Activated T-cell treated with anti-CD3 and anti-CD28 coated beads, Interleukin-2, amount 50 U/mL, for 24 hours (primary cell): Measurements from ENCODE around the gene STRADB.
A peak's percentile ranks its signal among the peaks of the same experiment; 100 is the strongest.

Source experiments
- DNase-seq: peaks from one replicate; pipeline ENCODE4 v3.0.0-alpha.2; 2020
- H3K27ac Mint-ChIP-seq: 2 replicates; pipeline ENCODE4 v1.8.0; 2020; ENCODE audit warnings: mild to moderate bottlenecking, mixed read lengths
- H3K27me3 Mint-ChIP-seq: 2 replicates; pipeline ENCODE4 v1.8.0; 2020; ENCODE audit warnings: mixed read lengths
- H3K36me3 Mint-ChIP-seq: 2 replicates; pipeline ENCODE4 v1.8.0; 2020; ENCODE audit warnings: low read depth, mixed read lengths
- H3K4me1 Mint-ChIP-seq: 2 replicates; pipeline ENCODE4 v1.8.0; 2020; ENCODE audit warnings: low read depth, mixed read lengths
- H3K4me3 Mint-ChIP-seq: 2 replicates; pipeline ENCODE4 v1.8.0; 2020; ENCODE audit warnings: mild to moderate bottlenecking, moderate library complexity, mixed read lengths
- H3K9me3 Mint-ChIP-seq: 2 replicates; pipeline ENCODE4 v1.8.0; 2020; ENCODE audit warnings: mixed read lengths

Gene STRADB

DNA sequence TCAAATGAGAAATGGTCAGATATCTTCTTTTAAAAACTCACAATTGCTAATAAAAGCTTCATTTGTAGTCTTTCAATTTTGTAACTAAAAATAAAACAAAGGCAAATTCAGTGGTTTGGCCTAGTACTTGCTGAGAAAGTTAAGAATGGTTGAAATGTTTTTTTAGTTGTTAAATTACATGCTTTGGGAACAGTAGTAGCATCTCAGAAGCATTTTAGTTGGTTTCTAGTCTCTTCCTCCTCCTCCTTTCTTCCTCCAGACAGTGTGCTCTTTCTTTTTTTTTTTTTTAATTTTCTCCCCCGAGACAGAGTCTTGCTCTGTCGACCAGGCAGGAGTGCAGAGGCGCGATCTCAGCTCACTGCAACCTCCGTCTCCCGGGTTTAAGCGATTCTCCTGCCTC, 10.1 kb upstream of the STRADB start:
- no peaks in the 10 kb centered on the region for H3K9me3 Mint-ChIP-seq
- DNase-seq: no peak
- H3K36me3 Mint-ChIP-seq: peaks cover 12% of the 10 kb centered on the region
- no peak overlapping the region for H3K27ac Mint-ChIP-seq
- no peaks in the 10 kb centered on the region for H3K27me3 Mint-ChIP-seq
- H3K4me1 Mint-ChIP-seq: peaks cover 51% of the 10 kb centered on the region
- H3K4me3 Mint-ChIP-seq: no peak overlapping the region

GRCh38 chr2:201444746-201445465, 6.6 kb upstream of the STRADB start:
- H3K27ac Mint-ChIP-seq: no peak overlapping the region
- H3K4me3 Mint-ChIP-seq: no peak overlapping the region
- no peak for DNase-seq
- H3K36me3 Mint-ChIP-seq: peaks cover 19% of the 10 kb centered on the region
- peaks cover 60% of the 10 kb centered on the region for H3K4me1 Mint-ChIP-seq
- H3K27me3 Mint-ChIP-seq: no peaks in the 10 kb centered on the region
- H3K9me3 Mint-ChIP-seq: no peaks in the 10 kb centered on the region

GRCh38 chr2:201447086-201447485, 4.5 kb upstream of the STRADB start:
- no peaks in the 10 kb centered on the region for H3K27me3 Mint-ChIP-seq
- peak overlapping the region; percentile 84 for H3K27ac Mint-ChIP-seq
- peaks cover 24% of the 10 kb centered on the region for H3K36me3 Mint-ChIP-seq
- no peak for DNase-seq
- H3K4me1 Mint-ChIP-seq: peaks cover 55% of the 10 kb centered on the region
- no peak overlapping the region for H3K4me3 Mint-ChIP-seq
- H3K9me3 Mint-ChIP-seq: no peaks in the 10 kb centered on the region

- H3K36me3 Mint-ChIP-seq: peaks cover 28% of the 10 kb centered on the region
- DNase-seq: no peak
- peak overlapping the region; percentile 84 for H3K27ac Mint-ChIP-seq
- H3K4me3 Mint-ChIP-seq: peak overlapping the region; percentile 46
- H3K4me1 Mint-ChIP-seq: peaks cover 62% of the 10 kb centered on the region
- H3K9me3 Mint-ChIP-seq: no peaks in the 10 kb centered on the region
- no peaks in the 10 kb centered on the region for H3K27me3 Mint-ChIP-seq
Observed at GRCh38 chr2:201448061-201448460, 3.5 kb upstream of the STRADB start.

DNA sequence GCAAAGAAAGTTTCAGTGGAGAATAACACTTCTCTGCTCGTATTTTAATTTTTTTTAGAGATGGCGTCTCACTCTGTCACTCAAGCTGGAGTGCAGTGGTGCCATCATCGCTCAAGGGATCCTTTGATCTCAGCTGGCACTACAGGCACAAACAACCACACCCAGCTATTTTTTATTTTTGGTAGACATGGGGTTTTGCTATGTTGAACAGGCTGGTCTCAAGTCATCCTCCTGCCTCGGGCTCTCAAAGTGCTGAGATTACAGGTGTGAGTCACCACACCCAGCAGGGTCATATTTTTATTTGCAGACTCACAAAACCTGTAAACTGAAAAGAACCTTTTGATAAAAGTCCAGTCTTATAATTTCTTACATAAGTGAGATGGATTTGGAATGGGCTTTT, 2.8 kb upstream of the STRADB start:
- Mint-ChIP-seq H3K9me3 (no peaks in the 10 kb centered on the region), H3K27ac (peak overlapping the region; percentile 84), H3K4me3 (peak overlapping the region; percentile 46), H3K4me1 (peaks cover 64% of the 10 kb centered on the region), H3K27me3 (no peaks in the 10 kb centered on the region), H3K36me3 (peaks cover 28% of the 10 kb centered on the region)
- DNase-seq: no peak

GRCh38 chr2:201450954-201451291, 617 bp upstream of the STRADB start:
- H3K4me1 Mint-ChIP-seq: peaks cover 56% of the 10 kb centered on the region
- no peaks in the 10 kb centered on the region for H3K9me3 Mint-ChIP-seq
- peaks cover 28% of the 10 kb centered on the region for H3K36me3 Mint-ChIP-seq
- peak overlapping the region; percentile 98 for H3K27ac Mint-ChIP-seq
- H3K27me3 Mint-ChIP-seq: no peaks in the 10 kb centered on the region
- DNase-seq: no peak
- peak overlapping the region; percentile 97 for H3K4me3 Mint-ChIP-seq

DNA sequence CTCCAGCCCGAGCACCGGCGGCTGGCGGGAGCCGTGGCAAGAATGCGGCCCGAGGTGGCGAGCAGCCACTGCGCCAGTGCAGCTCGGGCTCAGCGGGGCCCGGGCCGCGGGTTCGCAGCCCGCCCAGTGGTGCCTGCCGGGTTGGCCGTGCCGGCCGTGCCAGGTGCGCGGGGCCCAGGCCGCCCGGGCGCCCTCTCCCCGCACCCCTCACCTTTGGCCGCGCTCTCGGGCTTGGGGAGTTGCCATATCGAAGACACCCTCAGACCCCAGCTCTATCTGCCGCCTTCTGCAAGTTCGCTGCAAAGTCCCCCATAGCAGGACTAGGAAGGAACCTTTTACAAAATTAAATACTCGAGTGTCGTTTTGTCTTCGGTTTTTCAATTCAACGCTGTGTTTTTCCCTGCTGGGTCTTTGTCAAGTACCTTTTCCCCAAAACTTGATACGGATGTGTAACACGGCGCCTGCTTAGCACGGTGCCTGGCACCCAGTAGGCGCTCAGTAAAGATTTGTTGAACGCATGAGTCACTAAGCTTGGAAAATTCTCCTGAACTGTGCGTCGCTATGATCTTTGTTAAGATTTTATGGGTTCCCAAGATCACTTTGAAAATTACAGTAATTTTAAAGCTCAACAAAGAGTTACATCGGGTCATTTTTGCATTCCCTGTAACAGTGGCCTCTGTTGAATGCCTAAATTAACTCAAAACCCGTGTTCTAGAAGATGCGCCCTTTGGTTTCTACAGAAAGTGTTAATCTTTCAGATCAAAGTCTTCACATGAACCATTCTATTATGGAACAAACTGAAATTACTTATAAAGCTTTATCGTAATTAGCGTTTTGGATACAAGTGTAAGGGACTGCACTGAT, 750 bp downstream of the STRADB start:
- Mint-ChIP-seq H3K4me1 (peaks cover 42% of the 10 kb centered on the region), H3K36me3 (peaks cover 28% of the 10 kb centered on the region), H3K4me3 (peak overlapping the region; percentile 87), H3K27me3 (no peaks in the 10 kb centered on the region), H3K9me3 (no peaks in the 10 kb centered on the region), H3K27ac (peak overlapping the region; percentile 85)
- no peak for DNase-seq

- Mint-ChIP-seq H3K36me3 (peaks cover 25% of the 10 kb centered on the region), H3K9me3 (no peaks in the 10 kb centered on the region), H3K27ac (no peak overlapping the region), H3K27me3 (no peaks in the 10 kb centered on the region), H3K4me1 (peaks cover 34% of the 10 kb centered on the region), H3K4me3 (peak overlapping the region; percentile 87)
- no peak for DNase-seq
Observed at GRCh38 chr2:201452922-201453643, 1.5 kb downstream of the STRADB start.

- DNase-seq: no peak
- Mint-ChIP-seq H3K4me3 (no peak overlapping the region), H3K27me3 (no peaks in the 10 kb centered on the region), H3K36me3 (peaks cover 43% of the 10 kb centered on the region), H3K9me3 (no peaks in the 10 kb centered on the region), H3K27ac (no peak overlapping the region), H3K4me1 (peaks cover 1% of the 10 kb centered on the region)
Observed at GRCh38 chr2:201458381-201458780, 6.8 kb downstream of the STRADB start.

DNA sequence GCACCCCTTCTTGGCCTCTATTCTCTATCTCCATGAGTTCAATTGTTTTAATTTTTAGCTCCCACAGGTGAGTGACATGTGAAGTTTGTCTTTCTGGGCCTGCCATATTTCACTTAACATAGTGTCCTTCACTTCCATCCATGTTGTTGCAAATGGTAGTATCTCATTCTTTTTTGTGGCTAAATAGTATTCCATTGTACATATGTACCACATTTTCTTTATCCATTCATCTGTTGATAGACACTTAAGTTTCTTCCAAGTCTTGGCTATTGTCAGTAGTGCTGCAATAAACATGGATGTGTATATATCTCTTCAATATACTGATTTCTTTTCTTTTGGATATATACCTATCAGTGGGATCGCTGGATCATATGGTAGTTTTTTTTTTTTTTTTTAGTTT, 9.0 kb downstream of the STRADB start:
- Mint-ChIP-seq H3K27me3 (no peaks in the 10 kb centered on the region), H3K4me3 (no peak overlapping the region), H3K9me3 (no peaks in the 10 kb centered on the region), H3K36me3 (peaks cover 57% of the 10 kb centered on the region), H3K4me1 (no peaks in the 10 kb centered on the region), H3K27ac (no peak overlapping the region)
- no peak for DNase-seq

DNA sequence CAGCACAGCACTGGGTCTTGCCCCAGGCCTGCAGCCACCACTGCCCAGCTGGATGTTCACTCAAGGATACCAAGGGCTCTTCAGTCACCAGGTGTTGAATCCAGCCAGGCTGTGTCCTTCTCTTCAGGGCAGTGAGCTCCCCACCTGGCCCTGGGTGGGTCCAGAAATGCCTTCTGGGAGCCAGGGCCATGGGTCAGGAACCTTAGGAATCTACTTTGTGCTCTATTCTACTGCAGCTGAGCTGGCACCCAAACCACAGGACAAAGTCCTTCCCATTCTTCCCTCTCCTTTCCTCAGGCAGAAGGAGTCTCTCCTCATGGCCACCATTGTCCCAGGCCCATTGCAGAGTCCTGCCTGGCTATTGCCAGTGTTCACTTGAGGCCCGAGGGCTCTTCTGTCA, 13.0 kb downstream of the STRADB start:
- no peak overlapping the region for H3K27ac Mint-ChIP-seq
- no peak overlapping the region for H3K4me3 Mint-ChIP-seq
- H3K36me3 Mint-ChIP-seq: peaks cover 67% of the 10 kb centered on the region
- H3K27me3 Mint-ChIP-seq: no peaks in the 10 kb centered on the region
- no peaks in the 10 kb centered on the region for H3K9me3 Mint-ChIP-seq
- no peak for DNase-seq
- peaks cover 9% of the 10 kb centered on the region for H3K4me1 Mint-ChIP-seq

GRCh38 chr2:201465524-201465971, 14.0 kb downstream of the STRADB start:
- H3K4me3 Mint-ChIP-seq: no peak overlapping the region
- no peak overlapping the region for H3K27ac Mint-ChIP-seq
- H3K36me3 Mint-ChIP-seq: peaks cover 67% of the 10 kb centered on the region
- H3K9me3 Mint-ChIP-seq: no peaks in the 10 kb centered on the region
- no peak for DNase-seq
- peaks cover 9% of the 10 kb centered on the region for H3K4me1 Mint-ChIP-seq
- H3K27me3 Mint-ChIP-seq: no peaks in the 10 kb centered on the region

GRCh38 chr2:201466050-201466675, 14.6 kb downstream of the STRADB start:
- peaks cover 9% of the 10 kb centered on the region for H3K4me1 Mint-ChIP-seq
- no peaks in the 10 kb centered on the region for H3K27me3 Mint-ChIP-seq
- peaks cover 69% of the 10 kb centered on the region for H3K36me3 Mint-ChIP-seq
- DNase-seq: no peak
- H3K27ac Mint-ChIP-seq: no peak overlapping the region
- H3K9me3 Mint-ChIP-seq: no peaks in the 10 kb centered on the region
- no peak overlapping the region for H3K4me3 Mint-ChIP-seq

GRCh38 chr2:201467666-201468065, 16.1 kb downstream of the STRADB start:
- DNase-seq: no peak
- H3K27ac Mint-ChIP-seq: no peak overlapping the region

More at GRCh38 chr2:201467666-201468065, 16.1 kb downstream of the STRADB start:
- no peaks in the 10 kb centered on the region for H3K9me3 Mint-ChIP-seq
- peaks cover 12% of the 10 kb centered on the region for H3K4me1 Mint-ChIP-seq
- peaks cover 64% of the 10 kb centered on the region for H3K36me3 Mint-ChIP-seq
- H3K4me3 Mint-ChIP-seq: no peak overlapping the region
- H3K27me3 Mint-ChIP-seq: no peaks in the 10 kb centered on the region
